Astrocyte (in vitro differentiated cells and primary cell): ENCODE results near the gene TMEM231.

Experiments used
- CTCF ChIP-seq: IDR thresholded peaks from 2 replicates; pipeline ENCODE4 v1.5.1; 2011; ENCODE audit warnings: low read depth, mild to moderate bottlenecking, inconsistent platforms, low read length, moderate library complexity; ENCODE audit not compliant: insufficient read depth
- EZH2 ChIP-seq: IDR thresholded peaks from 2 replicates; pipeline ENCODE4 v1.6.1; 2012; ENCODE audit warnings: mild to moderate bottlenecking, low read length, inconsistent platforms; ENCODE audit not compliant: insufficient read depth

GRCh38 chr16:75494661-75495075 lies 61.4 kb downstream of the TMEM231 start:
- TF ChIP-seq CTCF, result no peak
- no peak for TF ChIP-seq EZH2
